HepG2 (cell line): ENCODE results near the gene PNPLA2. TPM values are rescaled to one million over a fixed set of nuclear protein-coding genes. Genes with fewer than 3 reads are reported as not detected.
A peak's percentile ranks its signal among the peaks of the same experiment; 100 is the strongest.

ENCODE experiments used
- AKAP8 ChIP-seq: sonication (generic); formaldehyde crosslinking; IDR thresholded peaks from 2 replicates; pipeline ENCODE4 v1.5.1; 2020; ENCODE audit warnings: mild to moderate bottlenecking, missing genetic modification reagents
- ARNT ChIP-seq: fragments of 450-650 bp; IDR thresholded peaks from 2 replicates; pipeline ENCODE4 v1.6.1; 2017
- ATAD3A ChIP-seq: sonication (generic); formaldehyde crosslinking; IDR thresholded peaks from 2 replicates; pipeline ENCODE4 v1.4.0; 2020; ENCODE audit warnings: missing genetic modification reagents
- CC2D1A ChIP-seq: sonication (generic); formaldehyde crosslinking; IDR thresholded peaks from 2 replicates; pipeline ENCODE4 v1.8.1; 2023; ENCODE audit warnings: mild to moderate bottlenecking, missing genetic modification reagents
- HES4 ChIP-seq: sonication (generic); formaldehyde crosslinking; IDR thresholded peaks from 2 replicates; pipeline ENCODE4 v1.9.0; 2021; ENCODE audit warnings: mild to moderate bottlenecking, missing genetic modification reagents, borderline replicate concordance
- LCORL ChIP-seq, 2 experiments: fragments of 450-650 bp in 1 of 2; sonication (generic) in 1 of 2; formaldehyde crosslinking in 1 of 2; IDR thresholded peaks; 2 replicates each; pipeline versions ENCODE4 v1.5.0 to v1.6.1; 2017 to 2020; ENCODE audit warnings: antibody characterized with exemption in 1 of 2, missing genetic modification reagents in 1 of 2
- NFE2 ChIP-seq: sonication (generic); formaldehyde crosslinking; IDR thresholded peaks from 2 replicates; pipeline ENCODE4 v1.4.0; 2020; ENCODE audit warnings: missing genetic modification reagents
- PCBP1 ChIP-seq: fragments of 200-400 bp; formaldehyde crosslinking; IDR thresholded peaks from 2 replicates; pipeline ENCODE4 v1.6.1; 2017; ENCODE audit warnings: mild to moderate bottlenecking, low read depth, low read length, borderline replicate concordance
- POGK ChIP-seq: sonication (generic); formaldehyde crosslinking; conservative IDR thresholded peaks from 2 replicates; pipeline ENCODE4 v1.8.0; 2022; ENCODE audit warnings: mild to moderate bottlenecking, moderate library complexity, missing genetic modification reagents
- SALL1 ChIP-seq: sonication (generic); formaldehyde crosslinking; IDR thresholded peaks from 2 replicates; pipeline ENCODE4 v1.8.0; 2022; ENCODE audit warnings: mild to moderate bottlenecking, missing genetic modification reagents
- ZNF101 ChIP-seq: sonication (generic); formaldehyde crosslinking; IDR thresholded peaks from 2 replicates; pipeline ENCODE4 v1.4.0; 2020; ENCODE audit warnings: mild to moderate bottlenecking, low read depth, missing genetic modification reagents, borderline replicate concordance
- ZNF275 ChIP-seq: sonication (generic); formaldehyde crosslinking; IDR thresholded peaks from 2 replicates; pipeline ENCODE4 v1.8.0; 2022; ENCODE audit warnings: missing genetic modification reagents, mild to moderate bottlenecking, inconsistent platforms, borderline replicate concordance
- ZNF724P ChIP-seq: sonication (generic); formaldehyde crosslinking; IDR thresholded peaks from 2 replicates; pipeline ENCODE4 v1.8.0; 2022; ENCODE audit warnings: missing genetic modification reagents, borderline replicate concordance
- polyA plus RNA-seq, 8 experiments: library from polyadenylated mRNA; depleted of rRNA in 3 of 8; stranded (reverse) in 7 of 8; unstranded in 1 of 8; fragments of >200 nt; fragmentation: Illumina TruSeq in 4 of 8; extraction: Trizol in 4 of 8; gene quantifications; 2 replicates each; pipeline versions ENCODE4 v1.2.1 to v1.2.3, GENCODE V29; 2011 to 2016; ENCODE audit warnings: low read depth in 4 of 8, missing spikeins in 1 of 8, mixed read lengths in 1 of 8; ENCODE audit not compliant: insufficient read depth in 1 of 8
- total RNA-seq, 5 experiments: library from RNA; depleted of rRNA; stranded (reverse); fragments of >200 nt; fragmentation: Illumina TruSeq; extraction: Trizol; gene quantifications; 2 replicates each; pipeline ENCODE4 v1.2.3, GENCODE V29; 2016; ENCODE audit warnings: low read depth in 1 of 5
- TF ChIP-seq, protein P1 (sequence below): sonication (generic); formaldehyde crosslinking; IDR thresholded peaks from 2 replicates; pipeline ENCODE4 v1.5.1; 2020; ENCODE audit warnings: missing genetic modification reagents, mild to moderate bottlenecking, borderline replicate concordance
- TF ChIP-seq, protein P2 (sequence below): sonication (generic); formaldehyde crosslinking; IDR thresholded peaks from 2 replicates; pipeline ENCODE4 v1.4.0; 2020; ENCODE audit warnings: missing genetic modification reagents

Gene PNPLA2
- total and polyA plus RNA-seq, 2 of the 13 experiments (the other 11 are each of a cell fraction or from before 2014, with no cell fraction given): 10.5 to 43.2 TPM

- TF ChIP-seq POGK (no peak), AKAP8 (CRISPR knock-in tag) (peak; percentile 76), ZNF724P (no peak), ATAD3A (CRISPR knock-in tag) (no peak), HES4 (CRISPR knock-in tag) (no peak), CC2D1A (CRISPR knock-in tag) (no peak), PCBP1 (0 out of 2 replicates have a peak, but pooled peaks have one; percentile 26), LCORL (IDR thresholded peaks at IDR 0.05) (no peak), LCORL (CRISPR knock-in tag; IDR thresholded peaks at IDR 0.05) (no peak), ZNF275 (CRISPR knock-in tag) (no peak), ZNF101 (no peak), NFE2 (no peak), ARNT (no peak), SALL1 (CRISPR knock-in tag) (peak; percentile 9; the same call in 1 of the 2 replicates)
- TF ChIP-seq, protein P1, sequence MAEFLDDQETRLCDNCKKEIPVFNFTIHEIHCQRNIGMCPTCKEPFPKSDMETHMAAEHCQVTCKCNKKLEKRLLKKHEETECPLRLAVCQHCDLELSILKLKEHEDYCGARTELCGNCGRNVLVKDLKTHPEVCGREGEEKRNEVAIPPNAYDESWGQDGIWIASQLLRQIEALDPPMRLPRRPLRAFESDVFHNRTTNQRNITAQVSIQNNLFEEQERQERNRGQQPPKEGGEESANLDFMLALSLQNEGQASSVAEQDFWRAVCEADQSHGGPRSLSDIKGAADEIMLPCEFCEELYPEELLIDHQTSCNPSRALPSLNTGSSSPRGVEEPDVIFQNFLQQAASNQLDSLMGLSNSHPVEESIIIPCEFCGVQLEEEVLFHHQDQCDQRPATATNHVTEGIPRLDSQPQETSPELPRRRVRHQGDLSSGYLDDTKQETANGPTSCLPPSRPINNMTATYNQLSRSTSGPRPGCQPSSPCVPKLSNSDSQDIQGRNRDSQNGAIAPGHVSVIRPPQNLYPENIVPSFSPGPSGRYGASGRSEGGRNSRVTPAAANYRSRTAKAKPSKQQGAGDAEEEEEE (CRISPR knock-in tag): no peak
- TF ChIP-seq, protein P2, sequence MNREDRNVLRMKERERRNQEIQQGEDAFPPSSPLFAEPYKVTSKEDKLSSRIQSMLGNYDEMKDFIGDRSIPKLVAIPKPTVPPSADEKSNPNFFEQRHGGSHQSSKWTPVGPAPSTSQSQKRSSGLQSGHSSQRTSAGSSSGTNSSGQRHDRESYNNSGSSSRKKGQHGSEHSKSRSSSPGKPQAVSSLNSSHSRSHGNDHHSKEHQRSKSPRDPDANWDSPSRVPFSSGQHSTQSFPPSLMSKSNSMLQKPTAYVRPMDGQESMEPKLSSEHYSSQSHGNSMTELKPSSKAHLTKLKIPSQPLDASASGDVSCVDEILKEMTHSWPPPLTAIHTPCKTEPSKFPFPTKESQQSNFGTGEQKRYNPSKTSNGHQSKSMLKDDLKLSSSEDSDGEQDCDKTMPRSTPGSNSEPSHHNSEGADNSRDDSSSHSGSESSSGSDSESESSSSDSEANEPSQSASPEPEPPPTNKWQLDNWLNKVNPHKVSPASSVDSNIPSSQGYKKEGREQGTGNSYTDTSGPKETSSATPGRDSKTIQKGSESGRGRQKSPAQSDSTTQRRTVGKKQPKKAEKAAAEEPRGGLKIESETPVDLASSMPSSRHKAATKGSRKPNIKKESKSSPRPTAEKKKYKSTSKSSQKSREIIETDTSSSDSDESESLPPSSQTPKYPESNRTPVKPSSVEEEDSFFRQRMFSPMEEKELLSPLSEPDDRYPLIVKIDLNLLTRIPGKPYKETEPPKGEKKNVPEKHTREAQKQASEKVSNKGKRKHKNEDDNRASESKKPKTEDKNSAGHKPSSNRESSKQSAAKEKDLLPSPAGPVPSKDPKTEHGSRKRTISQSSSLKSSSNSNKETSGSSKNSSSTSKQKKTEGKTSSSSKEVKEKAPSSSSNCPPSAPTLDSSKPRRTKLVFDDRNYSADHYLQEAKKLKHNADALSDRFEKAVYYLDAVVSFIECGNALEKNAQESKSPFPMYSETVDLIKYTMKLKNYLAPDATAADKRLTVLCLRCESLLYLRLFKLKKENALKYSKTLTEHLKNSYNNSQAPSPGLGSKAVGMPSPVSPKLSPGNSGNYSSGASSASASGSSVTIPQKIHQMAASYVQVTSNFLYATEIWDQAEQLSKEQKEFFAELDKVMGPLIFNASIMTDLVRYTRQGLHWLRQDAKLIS (CRISPR knock-in tag): no peak
These were observed 29.5 kb upstream of the PNPLA2 start (continued) for GRCh38 chr11:788953-789940.
